Measurements from ENCODE around the gene CECR2.

CECR2 gene

GRCh38 chr22:17387356-17387755, 18.1 kb downstream of the CECR2 start:
- Histone ChIP-seq H3K9me2 (replicated peaks; ENCODE audit: insufficient read depth, low read length) (no peaks in the 10 kb centered on the region), H3K27me3 (replicated peaks; ENCODE audit: insufficient read depth, low read length) (no peaks in the 10 kb centered on the region), H3K4me2 (ENCODE audit: low read depth, low read length) (no peak overlapping the region), H3K4me3 (ENCODE audit: low read length) (no peak overlapping the region), H3K4me1 (ENCODE audit: low read length) (no peaks in the 10 kb centered on the region), H3K9ac (ENCODE audit: low read length) (no peak overlapping the region), H3K79me2 (ENCODE audit: low read length) (no peaks in the 10 kb centered on the region), H3K9me3 (replicated peaks; ENCODE audit: insufficient read depth, low read length) (no peaks in the 10 kb centered on the region), H3K27ac (ENCODE audit: low read length) (no peak overlapping the region), H2AFZ (ENCODE audit: low read length) (no peak overlapping the region), H3K36me3 (replicated peaks; ENCODE audit: insufficient read depth, low read length) (no peaks in the 10 kb centered on the region), H4K20me1 (ENCODE audit: insufficient read depth, low read length) (no peaks in the 10 kb centered on the region), H3F3A (ENCODE audit: insufficient read depth, low read length) (no peaks in the 10 kb centered on the region)
- TF ChIP-seq EZH2phosphoT487 (IDR thresholded peaks at IDR 0.05; ENCODE audit: low read length) (no peak), CTCF (IDR thresholded peaks at IDR 0.05; ENCODE audit: low read length) (no peak)
- no peak for DNase-seq

- Histone ChIP-seq H3K4me3 (ENCODE audit: low read length) (no peak overlapping the region), H3K9me3 (replicated peaks; ENCODE audit: insufficient read depth, low read length) (no peaks in the 10 kb centered on the region), H2AFZ (ENCODE audit: low read length) (no peak overlapping the region), H3K36me3 (replicated peaks; ENCODE audit: insufficient read depth, low read length) (no peaks in the 10 kb centered on the region), H3K27me3 (replicated peaks; ENCODE audit: insufficient read depth, low read length) (no peaks in the 10 kb centered on the region), H3K9ac (ENCODE audit: low read length) (no peak overlapping the region), H3K9me2 (replicated peaks; ENCODE audit: insufficient read depth, low read length) (no peaks in the 10 kb centered on the region), H3F3A (ENCODE audit: insufficient read depth, low read length) (no peaks in the 10 kb centered on the region), H4K20me1 (ENCODE audit: insufficient read depth, low read length) (no peaks in the 10 kb centered on the region), H3K27ac (ENCODE audit: low read length) (no peak overlapping the region), H3K4me2 (ENCODE audit: low read depth, low read length) (no peak overlapping the region), H3K4me1 (ENCODE audit: low read length) (no peaks in the 10 kb centered on the region), H3K79me2 (ENCODE audit: low read length) (no peaks in the 10 kb centered on the region)
- DNase-seq, result no peak
- TF ChIP-seq EZH2 (optimal IDR thresholded peaks at IDR 0.05; ENCODE audit: low read depth, low read length) (no peak), CTCF (IDR thresholded peaks at IDR 0.05; ENCODE audit: low read length) (no peak), EZH2phosphoT487 (IDR thresholded peaks at IDR 0.05; ENCODE audit: low read length) (no peak)
Observed at GRCh38 chr22:17388235-17388634, 19.0 kb downstream of the CECR2 start.

GRCh38 chr22:17390087-17390486, 20.8 kb downstream of the CECR2 start:
- Histone ChIP-seq H3K9me3 (replicated peaks; ENCODE audit: insufficient read depth, low read length) (no peaks in the 10 kb centered on the region), H3K4me2 (ENCODE audit: low read depth, low read length) (no peak overlapping the region), H3K9ac (ENCODE audit: low read length) (no peak overlapping the region), H3K9me2 (replicated peaks; ENCODE audit: insufficient read depth, low read length) (no peaks in the 10 kb centered on the region), H3F3A (ENCODE audit: insufficient read depth, low read length) (no peaks in the 10 kb centered on the region), H3K27ac (ENCODE audit: low read length) (no peak overlapping the region), H3K4me1 (ENCODE audit: low read length) (no peaks in the 10 kb centered on the region), H3K4me3 (ENCODE audit: low read length) (no peak overlapping the region), H3K36me3 (replicated peaks; ENCODE audit: insufficient read depth, low read length) (no peaks in the 10 kb centered on the region), H3K79me2 (ENCODE audit: low read length) (no peaks in the 10 kb centered on the region), H4K20me1 (ENCODE audit: insufficient read depth, low read length) (no peaks in the 10 kb centered on the region), H3K27me3 (replicated peaks; ENCODE audit: insufficient read depth, low read length) (no peaks in the 10 kb centered on the region), H2AFZ (ENCODE audit: low read length) (no peak overlapping the region)
- TF ChIP-seq EZH2phosphoT487 (IDR thresholded peaks at IDR 0.05; ENCODE audit: low read length) (no peak), EZH2 (optimal IDR thresholded peaks at IDR 0.05; ENCODE audit: low read depth, low read length) (no peak), CTCF (IDR thresholded peaks at IDR 0.05; ENCODE audit: low read length) (no peak)
- no peak for DNase-seq
